Kidney glomerular epithelial cell (primary cell): ENCODE measurements around the gene VSTM2L.

ENCODE experiments used
- DNase-seq: peaks from one replicate; lab custom pipeline; 2025; lab: John Stamatoyannopoulos, UW

Gene VSTM2L

DNA sequence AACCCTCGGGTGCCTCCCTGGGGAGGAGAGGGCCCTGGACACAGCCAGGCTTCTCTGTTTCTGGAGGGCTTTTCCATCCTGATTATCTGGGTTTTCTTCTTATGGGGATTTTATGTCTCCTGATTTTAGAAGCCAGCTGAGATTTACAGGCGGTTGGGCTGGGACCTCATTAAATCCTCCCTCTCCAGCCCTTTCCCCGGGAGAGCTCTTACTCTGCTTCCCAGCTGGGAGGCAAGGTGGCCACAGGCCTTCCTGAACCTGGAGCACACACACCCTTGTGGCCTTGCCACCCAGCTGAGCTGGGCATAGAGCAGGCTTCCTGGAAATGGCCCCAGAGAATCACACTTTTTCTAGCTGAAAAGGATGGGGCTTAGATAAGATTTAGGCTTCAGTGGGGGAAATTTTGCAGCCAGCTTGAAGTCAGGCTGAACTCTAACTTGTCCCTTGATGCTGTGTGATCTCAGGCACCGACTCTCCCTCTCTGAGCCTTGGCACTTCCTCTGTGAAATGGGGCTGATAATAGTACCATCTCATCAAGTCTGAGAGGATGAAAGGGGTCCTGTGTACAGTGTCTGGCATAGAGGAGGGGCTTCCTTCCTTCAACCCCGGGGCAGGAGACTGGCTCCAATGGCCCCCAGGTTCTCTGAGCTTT, 16.6 kb downstream of the VSTM2L start:
- no peak for DNase-seq

DNA sequence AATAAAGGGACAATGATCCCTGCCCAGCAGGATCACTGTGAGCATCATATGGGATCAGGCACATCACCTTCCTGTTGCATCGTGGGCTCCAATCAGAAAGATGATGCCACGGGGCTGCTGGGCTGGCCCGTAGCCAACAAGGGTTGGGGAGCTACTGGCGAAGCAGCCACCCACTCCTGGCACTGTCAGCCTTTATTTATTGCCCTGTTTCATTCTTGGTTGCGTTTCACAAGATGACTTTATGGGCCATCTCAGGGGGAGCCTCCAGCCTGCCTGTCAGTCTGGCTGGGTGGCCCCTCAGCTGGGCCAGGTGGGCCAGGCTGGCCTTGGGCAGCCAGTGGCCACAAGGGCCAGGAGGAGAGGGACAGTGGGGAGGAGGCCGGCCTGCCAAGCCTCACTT, 17.3 kb downstream of the VSTM2L start:
- DNase-seq, result no peak

DNA sequence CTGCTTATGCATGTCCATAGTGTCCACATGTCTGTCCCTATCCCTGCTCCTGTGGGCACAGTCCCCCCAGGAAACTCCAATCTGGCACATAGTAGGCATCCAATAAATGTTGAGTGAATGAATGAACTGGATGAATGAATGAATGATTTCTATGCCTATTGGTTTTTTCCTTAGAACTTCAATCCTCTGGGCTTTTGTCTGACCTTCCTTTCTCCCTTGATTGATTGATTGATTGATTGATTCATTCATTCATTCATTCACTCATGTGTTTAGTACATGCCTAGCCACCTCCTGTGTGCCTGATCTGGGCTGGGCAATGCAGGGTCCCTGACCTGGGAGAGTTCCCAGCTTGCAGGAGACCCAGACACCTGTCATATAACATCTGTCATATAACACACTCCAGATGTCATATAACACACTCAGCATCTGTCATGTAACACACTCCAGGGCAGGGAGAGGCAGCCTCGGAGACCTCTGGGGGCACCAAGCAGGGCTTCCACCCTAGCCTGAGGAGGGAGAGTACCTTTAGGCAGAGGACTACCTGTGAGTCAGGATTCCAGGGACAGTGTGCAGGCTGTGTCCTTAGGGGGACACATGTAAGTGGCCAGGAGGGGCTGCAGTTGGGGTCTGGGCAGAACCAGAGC, 17.9 kb downstream of the VSTM2L start:
- DNase-seq, result no peak

DNA sequence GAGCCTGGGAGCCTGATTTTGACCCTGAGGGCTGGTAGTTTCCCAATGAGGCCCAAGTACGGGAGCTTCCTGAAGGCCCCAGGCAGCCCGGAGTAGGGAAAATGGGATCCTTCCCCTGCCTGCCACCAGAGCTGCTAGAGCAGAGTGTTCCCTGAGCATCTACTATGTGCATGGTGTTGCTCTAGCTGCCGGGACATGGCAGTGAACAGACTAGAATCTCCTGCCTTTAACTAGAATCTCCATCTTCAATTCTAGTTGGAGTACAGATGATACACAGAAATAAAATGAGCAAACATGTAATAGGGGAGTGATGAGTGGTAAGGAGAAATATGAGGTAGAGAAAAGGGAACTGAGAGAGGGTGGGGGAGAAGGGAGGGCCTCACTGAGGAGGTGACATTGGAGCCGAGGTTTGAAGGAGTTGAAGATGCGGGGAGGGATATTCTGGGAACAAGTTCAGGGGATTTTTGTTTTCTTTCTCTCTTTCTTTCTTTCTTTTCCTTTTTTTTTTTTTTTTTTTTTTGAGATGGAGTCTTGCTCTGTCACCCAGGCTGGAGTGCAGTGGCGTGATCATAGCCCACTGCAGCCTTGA, 18.5 kb downstream of the VSTM2L start:
- DNase-seq, result no peak

DNA sequence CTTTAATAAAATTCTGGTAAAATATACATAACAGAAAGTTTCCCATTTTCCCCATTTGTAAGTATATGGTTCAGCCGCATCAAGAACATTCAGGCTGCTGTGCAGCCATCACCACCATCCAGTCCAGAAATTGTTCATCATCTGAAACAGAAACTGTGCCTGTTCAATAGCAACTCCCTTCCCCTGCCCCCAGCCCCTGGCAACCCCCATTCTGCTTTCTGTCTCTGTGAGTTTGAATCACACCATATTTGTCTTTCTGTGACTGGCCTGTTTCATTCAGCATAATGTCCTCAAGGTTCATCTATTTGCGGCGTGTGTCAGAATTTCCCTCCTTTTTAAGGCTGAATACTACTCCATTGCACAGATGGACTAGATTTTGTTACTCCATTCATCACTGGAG, 19.1 kb downstream of the VSTM2L start:
- no peak for DNase-seq

DNA sequence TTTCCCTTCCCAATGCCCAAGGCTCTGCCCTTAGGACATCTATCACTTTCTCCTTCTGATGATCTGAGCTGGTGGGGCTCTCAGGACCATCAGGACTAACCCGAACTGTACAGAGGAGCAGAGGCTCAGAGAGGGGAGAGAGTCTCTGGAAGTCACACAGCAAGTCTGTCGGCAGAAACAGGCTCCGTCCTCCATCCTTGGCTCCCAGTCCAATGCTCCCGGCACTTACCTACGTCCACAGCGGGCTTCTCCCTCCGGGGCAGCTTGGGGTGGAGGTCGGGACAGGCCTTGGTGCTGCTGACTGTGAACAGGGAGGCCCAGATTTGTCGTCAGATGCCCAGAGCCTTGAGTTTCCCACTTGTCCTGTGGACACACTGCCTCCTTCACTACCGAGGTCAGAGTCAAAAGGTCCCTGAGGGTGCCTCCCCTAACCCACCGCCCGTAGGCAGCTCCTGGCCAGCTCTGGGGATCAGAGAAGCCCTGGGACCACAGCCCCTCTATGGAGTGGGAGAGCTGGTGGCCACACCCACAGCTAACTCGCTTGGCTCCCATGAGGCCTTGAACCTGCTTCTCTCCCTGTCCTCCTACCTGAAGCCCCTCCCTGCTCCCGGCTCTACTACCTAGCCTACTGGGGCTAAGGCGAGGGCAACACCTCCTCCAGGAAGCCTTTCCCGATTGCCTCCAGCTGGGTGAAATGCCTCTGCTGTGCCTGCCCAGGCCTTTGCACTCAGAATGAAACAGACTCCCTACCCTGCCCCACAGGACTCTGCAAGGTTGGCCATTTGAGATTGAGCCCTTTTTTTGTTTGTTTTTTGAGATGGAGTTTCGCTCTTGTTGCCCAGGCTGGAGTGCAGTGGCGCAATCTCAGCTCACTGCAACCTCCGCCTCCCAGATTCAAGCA, 22.6 kb downstream of the VSTM2L start:
- no peak for DNase-seq

DNA sequence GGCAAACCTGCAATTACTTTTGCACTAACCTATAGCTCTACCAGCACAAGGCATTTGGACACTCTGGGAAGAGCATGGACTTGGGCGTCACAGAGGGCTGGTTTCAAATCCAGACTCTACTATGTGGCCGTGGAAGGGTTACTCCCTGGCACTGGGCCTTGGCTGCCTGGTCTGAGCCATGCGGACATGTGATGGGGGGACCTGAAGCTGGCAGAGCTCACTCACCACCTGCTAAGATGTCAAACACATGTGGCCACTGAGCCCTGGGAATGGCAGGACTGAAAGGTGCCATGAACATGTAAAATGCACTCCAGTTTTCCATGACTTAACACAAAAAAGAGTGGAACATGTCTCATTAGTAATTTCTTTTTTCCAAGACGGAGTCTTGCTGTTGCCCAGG, 23.7 kb downstream of the VSTM2L start:
- no peak for DNase-seq

DNA sequence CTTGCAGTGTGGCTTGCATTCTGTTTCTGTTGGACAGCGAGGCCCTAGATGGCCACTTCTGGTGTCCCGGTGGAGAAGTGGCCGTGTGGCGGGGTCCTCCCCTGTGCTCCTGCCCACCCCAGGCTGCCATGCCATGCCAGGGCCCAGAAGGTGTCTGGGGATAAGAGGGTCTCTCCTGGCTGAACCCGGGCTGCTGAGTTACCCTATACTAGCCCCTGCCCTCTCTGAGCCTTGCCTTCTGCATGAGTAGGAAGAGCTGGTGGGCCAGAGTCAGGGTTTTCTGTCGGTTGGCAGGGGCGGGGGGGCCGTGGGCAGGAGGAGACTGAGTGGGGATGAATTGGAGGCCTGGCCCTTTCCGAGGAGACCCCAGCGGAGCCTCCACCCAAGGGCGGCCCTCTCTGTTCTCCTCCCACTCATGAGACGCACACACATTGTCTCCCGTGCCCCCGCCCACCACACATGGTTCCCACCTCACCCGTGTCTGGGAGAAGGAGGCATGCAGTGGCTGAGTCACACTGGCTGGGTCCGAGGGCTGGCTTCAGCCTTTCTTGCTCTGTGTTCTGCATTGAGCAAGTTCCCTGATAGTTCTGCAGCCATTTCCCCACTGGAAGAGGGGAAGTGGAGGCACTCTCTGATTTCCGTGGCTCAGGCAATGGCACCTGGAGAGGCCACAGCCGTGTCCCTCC, 24.6 kb downstream of the VSTM2L start:
- no peak for DNase-seq

DNA sequence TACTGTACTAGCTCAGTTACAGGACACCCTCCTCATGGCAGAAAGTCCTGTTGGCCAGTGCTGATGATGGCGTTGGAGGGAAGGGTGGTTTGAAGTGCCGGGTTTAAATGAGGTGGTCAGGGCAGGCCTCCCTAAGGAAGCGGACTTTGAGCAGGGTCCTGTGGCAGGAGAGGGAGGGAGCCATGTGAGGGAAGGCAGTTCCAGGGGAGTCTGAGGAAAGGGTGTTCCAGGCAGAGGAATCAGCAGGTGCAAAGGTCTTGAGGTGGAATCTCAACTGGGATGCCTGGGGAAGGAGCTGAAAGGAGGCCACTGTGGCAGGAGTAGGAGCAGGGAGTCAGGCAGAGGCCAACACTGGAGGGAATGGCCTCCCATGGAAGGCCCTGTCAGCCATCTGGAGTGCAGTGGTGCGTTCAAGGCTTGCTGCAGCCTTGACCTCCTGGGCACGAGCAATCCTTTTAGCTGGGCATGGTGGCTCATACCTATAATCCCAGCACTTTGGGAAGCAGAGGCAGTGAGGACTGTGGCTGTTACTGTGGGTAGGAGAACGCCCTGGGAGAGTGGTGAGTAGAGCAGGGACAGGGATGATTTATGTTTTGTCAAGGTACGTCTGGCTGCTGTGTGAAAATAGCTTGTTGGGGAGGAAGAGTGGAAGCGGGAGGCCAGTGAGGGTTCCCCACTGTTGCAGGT, 26.2 kb downstream of the VSTM2L start:
- DNase-seq, result no peak

DNA sequence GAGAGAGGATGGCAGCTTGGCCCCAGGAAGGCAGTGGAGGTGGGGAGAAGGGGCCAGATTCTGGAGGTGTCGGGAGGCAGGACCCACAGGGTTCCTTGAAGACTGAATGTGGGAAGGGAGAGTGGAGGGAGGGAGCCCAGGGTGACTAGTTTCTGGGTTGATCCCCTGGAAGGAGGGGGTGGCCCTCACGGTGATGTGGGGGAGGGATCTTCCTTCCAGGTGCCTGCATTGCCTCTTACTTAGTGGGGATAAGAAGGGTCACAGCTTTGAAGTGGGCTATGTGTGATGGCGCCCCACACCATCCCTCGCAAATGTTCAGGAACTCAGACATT, 26.7 kb downstream of the VSTM2L start:
- no peak for DNase-seq

DNA sequence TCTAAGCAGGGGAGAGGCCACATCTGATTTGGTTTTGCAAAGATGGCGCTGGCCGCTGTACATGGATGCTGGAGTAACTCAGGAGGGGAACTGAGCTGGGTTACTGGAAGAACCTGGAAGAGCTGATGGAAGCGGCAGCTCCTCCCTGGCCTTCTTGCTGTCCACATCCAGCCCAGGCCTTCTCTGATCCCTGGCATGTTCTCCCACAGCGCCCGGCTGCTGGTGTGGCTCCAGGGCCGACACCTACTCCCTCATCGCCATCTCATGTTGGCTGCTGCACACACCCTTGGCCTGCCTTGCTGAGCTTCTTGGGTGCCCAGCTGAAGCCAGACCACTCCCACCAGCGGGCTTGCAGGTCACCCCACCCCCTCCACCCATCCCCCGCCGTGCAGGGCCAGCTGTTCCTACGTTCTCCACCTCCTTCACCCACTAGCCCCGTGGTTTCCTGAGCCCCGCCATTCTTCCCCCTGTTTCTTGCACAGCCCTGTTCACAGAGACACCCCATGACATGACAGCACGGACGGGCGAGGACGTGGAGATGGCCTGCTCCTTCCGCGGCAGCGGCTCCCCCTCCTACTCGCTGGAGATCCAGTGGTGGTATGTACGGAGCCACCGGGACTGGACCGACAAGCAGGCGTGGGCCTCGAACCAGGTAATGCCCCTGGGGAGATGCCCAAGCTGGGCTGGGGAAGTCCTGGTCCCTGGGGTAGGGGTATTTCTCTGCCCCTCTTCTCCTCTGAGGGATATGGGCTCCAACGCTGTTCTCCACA, 28.4 kb downstream of the VSTM2L start:
- no peak for DNase-seq

DNA sequence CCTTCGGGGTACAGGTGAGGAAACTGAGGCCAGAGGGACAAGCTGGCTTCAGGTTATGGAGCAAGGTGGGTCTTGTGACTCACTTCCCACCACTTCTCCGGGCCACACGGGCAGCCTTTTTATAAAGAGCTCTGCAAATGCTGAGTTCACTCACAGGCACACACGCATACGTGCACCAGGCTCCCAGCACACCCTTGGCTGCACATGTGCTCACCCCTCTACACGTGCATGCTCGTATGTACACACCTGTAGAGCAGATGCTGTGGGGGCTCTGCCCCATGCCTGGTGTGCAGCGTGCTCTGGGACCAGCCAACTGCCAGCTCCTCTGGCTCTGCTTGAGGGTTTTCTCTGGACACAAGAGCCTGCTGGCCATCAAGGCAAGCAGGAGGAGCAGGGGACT, 29.1 kb downstream of the VSTM2L start:
- DNase-seq, result no peak

DNA sequence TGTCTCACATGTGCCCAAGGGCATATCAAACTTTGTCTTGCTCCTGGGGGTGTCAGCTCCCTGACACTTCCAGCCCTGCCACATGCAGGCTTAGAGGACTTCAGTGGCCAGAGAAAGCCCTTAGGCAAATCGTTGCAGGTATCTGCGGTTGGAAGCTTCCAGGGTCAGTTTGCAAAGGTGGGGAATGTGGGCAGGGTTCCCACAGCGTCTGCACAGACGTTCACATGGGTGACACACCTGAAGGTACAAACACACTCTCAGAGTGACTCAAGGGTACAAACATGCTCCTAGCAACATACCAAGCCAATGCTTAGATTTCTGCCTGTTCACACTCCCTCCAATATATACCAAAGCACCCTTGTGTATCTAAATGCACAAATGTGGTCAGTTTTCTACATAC, 30.0 kb downstream of the VSTM2L start:
- no peak for DNase-seq

DNA sequence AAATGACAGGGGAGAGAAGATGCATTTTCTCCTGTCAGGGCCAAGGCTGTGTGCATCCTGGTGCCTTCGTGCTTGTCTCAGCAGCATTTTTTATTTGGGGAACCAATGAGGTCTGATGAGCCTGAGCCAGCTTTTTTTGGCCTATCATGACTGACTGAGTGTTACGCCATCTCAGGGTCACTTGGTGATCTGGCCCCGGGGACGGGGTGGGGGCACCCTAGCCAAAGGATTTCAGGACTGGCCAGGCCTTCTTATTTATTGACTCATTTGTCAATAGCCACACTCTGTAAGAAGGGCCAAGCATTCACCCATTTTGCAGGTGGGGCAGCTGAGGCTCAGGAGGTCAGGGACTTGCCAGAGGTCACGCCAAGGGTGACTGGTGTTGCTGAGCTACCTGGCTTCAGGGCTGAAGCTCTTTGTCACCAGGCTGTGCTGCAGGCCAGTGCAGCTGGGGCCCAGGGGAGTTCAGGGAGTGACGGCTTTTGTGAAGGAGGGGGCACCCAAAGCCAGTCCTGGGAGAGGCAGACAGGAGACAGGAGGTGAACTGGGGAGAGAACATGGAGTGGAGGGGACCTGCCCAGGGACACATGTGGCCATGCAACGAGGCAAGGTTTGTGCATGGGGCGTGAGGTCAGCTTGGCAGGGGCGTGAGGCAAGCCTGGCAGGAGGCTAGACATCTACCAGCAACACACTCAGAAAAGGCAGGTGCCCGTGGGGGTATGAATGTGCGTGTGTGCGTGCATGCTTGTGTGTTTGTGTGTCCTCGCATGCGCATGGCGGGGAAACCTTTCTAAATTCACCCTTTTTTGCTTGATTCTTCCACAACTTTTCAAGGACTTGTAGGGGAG, 31.1 kb downstream of the VSTM2L start:
- DNase-seq, result no peak

DNA sequence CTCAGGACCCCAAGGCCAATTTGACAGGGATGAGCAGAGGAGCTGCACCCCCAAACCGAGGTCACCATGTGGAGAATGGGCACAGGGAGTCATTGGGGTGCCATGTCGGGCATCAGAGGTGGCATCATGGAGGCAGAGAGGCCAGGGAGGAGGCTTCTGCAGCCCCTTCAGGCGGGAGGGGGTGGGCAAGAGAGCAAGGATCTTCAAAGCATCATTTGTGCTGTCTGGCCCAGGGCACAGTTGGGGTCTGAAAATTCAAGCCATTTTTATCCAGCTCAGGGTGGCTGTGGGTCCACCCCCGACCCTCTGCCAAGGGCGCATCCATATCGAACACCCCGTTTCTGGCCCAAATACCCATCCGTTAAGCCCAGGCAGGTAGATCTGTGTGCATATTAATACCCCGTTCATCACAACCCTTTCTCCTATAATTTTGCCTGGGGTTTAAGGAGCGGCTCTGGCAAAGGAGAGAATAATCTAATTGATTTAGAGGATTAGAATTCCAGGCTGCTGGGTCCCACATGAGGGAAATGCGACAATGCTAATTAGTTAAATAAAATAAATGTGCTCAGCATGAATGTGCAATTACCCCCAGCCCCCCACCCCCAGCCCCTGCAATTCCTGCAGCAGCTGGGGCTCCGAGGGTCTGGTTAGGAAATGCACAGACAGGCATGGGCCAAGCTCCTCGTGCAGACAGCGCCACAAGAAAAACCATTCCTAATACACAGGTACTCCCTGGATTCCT, 31.9 kb downstream of the VSTM2L start:
- no peak for DNase-seq

DNA sequence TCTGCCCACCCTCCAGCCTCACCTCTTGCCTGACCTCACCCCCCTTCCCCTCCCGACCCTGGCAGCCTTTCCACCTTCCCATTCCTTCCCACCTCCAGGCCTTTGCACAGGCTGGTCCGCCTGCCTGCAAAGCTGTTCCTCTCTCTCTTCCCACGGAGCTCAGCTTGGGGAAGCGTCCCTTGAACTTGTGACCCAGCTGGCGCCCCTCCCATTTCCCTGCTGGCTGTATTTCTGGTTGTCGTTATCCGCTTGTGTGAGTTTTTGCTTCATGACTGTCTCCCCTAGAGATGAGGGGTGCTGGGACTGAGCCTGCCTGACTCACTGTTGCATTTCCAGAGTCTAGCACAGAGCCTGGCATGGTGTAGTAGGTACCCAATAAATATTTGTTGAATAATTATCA, 32.5 kb downstream of the VSTM2L start:
- no peak for DNase-seq

DNA sequence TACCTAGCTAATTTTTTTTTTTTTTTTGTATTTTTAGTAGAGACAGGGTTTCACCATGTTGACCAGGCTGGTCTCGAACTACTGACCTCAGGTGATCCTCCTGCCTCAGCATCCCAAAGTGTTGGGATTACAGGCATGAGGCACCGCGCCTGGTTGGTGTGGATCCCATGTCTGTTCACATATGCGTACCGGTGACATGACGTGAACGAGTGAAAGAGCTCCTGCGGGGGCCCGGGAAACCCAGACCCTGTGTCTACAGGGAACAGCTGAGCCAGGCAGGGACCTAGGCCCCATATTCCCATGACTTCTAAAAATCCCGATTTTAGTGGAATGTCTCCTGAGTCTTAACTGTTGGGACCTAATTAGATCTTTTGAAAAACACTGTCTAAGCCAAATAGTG, 33.1 kb downstream of the VSTM2L start:
- DNase-seq, result no peak

DNA sequence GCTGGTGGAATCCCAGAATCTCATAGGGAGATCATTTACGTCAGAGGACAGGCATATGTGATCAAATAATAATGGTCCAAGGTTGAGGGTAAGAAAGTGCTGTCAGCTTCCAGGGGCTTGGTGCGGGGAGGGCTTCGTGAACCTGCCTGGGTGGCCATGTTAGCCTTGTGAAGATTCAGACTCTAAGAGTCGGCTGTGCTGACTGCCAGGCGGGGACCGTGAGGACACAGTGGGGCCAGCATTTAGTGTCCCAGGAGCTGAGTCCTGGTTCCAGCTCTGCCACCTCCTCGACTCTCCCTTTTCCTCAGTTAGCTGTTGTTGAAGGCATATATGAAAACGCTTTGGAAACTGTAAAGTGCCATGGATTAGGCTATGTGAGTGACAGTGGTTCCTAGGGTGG, 33.5 kb downstream of the VSTM2L start:
- no peak for DNase-seq

DNA sequence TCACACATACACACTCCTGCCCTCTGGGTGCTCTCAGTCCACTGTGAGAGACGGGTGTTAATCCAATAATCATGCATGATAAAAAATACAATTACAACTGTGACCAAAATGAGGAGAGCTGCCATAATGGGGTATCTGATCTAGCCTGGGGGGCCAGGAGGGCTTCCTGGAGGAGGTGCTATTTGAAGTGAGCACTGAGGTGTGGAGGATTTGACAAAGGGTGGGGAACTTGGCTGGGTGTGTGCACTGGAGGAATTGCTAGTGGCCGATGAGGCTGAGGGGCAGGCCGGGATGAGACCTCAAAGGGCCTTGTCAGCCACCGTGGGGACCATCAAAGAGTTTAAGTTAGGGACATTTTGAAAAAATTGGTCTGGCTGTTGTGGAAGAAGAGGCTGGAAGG, 34.8 kb downstream of the VSTM2L start:
- DNase-seq, result no peak
